Ovary (tissue), 3 donors: Measurements from ENCODE around the gene HNRNPK.

Experiments
- CTCF ChIP-seq, 3 donors: fragments of 450-650 bp in 2 of 3; fragments of 200-600 bp in 1 of 3; IDR thresholded peaks; one replicate each; pipeline versions ENCODE4 v1.5.1 to v1.8.0; 2016 to 2022; ENCODE audit warnings: antibody characterized with exemption in 3 of 3, mild to moderate bottlenecking in 1 of 3
- EP300 ChIP-seq: sonication (generic); formaldehyde crosslinking; IDR thresholded peaks from one replicate; pipeline ENCODE4 v1.6.1; 2017; ENCODE audit warnings: antibody characterized with exemption
- donor health status: DM: no; HTN: no; CAD: no.

- TF ChIP-seq CTCF (IDR thresholded peaks at IDR 0.05) (no peak), EP300 (no peak)
These were observed 12.9 kb upstream of the HNRNPK start for GRCh38 chr9:83992901-83993300.
